ENCODE data around the gene DLGAP1. TPM values are rescaled to one million over a fixed set of nuclear protein-coding genes. Genes with fewer than 3 reads are reported as not detected.

DLGAP1 gene
- polyA plus RNA-seq, 1 of the 3 experiments (the other 2 are of a cell fraction) = not detected

DNA sequence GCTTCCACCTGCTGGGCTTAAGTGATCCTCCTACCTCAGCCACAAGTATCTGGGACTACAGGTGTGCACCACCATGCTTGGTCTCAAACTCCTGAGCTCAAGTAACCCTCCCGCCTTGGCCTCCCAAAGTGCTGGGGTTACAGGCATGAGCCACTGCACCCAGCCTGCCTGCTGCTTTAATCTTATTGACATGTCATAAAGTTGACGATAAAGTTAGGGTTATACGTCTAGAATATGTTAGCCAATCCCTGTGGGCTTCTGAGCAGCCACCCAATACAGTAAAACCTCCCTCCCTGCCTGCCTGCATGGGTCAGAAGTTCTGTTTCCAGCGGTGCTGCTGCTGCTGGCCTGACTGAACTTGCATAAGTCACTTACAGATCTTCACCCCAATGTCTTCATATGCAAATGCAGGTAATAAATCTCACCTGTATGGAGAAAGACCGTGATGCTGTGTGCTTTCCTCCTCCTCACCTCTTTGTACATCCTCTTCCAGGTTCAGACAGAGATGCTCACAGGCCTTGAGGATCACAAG, 975.1 kb downstream of the DLGAP1 start:
- POLR2A ChIA-PET = no interaction called here
- no peak for TF ChIP-seq JUND (IDR thresholded peaks at IDR 0.05)
- no peak for TF ChIP-seq RAD21 (IDR thresholded peaks at IDR 0.05; ENCODE audit: low read length)
- TF ChIP-seq RFX5 (IDR thresholded peaks at IDR 0.05; ENCODE audit: low read length) = no peak
- Histone ChIP-seq H3K36me3 (replicated peaks in 1 of 2; ENCODE audit: control insufficient read depth in 1 of 2, insufficient read depth in 2 of 2, low read length in 1 of 2) (no peaks in the 10 kb centered on the region), H3K9me3 (no peaks in the 10 kb centered on the region), H3K9me2 (no peaks in the 10 kb centered on the region), H3F3A (replicated peaks; ENCODE audit: insufficient read depth) (no peaks in the 10 kb centered on the region), H3K79me2 (ENCODE audit: insufficient read depth) (no peaks in the 10 kb centered on the region), H3K4me3 (ENCODE audit: low read depth in 2 of 2, low read length in 1 of 2) (no peak overlapping the region), H3K27ac (ENCODE audit: low read depth in 2 of 2, low read length in 1 of 2) (no peak overlapping the region), H2AFZ (ENCODE audit: low read depth) (no peak overlapping the region), H3K27me3 (ENCODE audit: insufficient read depth) (no peaks in the 10 kb centered on the region), H3K9ac (no peak overlapping the region), H3K4me2 (no peak overlapping the region), H4K20me1 (ENCODE audit: insufficient read depth) (no peaks in the 10 kb centered on the region), H3K4me1 (ENCODE audit: control insufficient read depth in 1 of 2, insufficient read depth in 2 of 2, low read depth in 1 of 2, low read length in 1 of 2) (no peaks in the 10 kb centered on the region)
- no peak for DNase-seq
- CTCF ChIA-PET = no interaction called here
- WGBS (ENCODE audit: low lambda C conversion rate) = 73% methylated on average over 5 of the region's 5 CpGs

DNA sequence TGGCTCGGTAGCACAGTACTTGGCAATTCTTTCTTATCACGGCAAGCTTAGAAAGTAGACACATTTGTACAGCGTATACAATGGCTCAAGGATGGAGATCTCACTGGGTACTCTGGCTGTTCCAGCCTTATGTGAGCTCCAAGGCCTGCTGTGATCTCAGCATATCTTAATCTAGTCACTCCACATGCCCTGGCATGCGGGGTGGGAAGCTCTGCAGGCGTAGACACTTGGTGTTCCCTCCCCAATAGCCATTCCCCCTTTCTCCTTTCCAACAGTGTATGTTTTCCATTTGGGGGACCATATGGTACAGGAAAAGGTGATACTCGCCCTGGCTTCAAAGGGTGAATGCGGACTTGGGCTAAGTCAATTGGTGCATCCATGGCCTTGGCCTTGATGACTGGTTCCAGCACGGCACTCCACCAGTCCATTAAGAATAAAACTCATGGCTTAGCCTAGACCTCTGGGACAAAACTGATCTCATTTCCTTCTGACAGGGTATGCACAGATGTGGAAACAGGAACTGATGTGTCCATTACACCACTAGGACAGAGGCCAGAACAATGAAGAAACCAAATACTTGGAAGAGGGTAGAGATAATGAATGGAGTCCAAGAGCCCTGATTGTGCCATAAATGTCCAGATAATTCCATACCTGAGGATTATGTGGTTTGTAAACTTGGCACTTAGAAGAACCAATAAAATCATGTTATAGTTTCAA, 976.7 kb downstream of the DLGAP1 start:
- H3K9me3 ChIP-seq = no peaks in the 10 kb centered on the region
- no peaks in the 10 kb centered on the region for H3K4me1 ChIP-seq (ENCODE audit: control insufficient read depth in 1 of 2, insufficient read depth in 2 of 2, low read depth in 1 of 2, low read length in 1 of 2)
- no peak for DNase-seq
- H3K4me2 ChIP-seq = no peak overlapping the region
- H2AFZ ChIP-seq (ENCODE audit: low read depth) = no peak overlapping the region
- WGBS (ENCODE audit: low lambda C conversion rate) = 86% methylated on average over 8 of the region's 8 CpGs
- no peaks in the 10 kb centered on the region for H3K79me2 ChIP-seq (ENCODE audit: insufficient read depth)
- H3K27me3 ChIP-seq (ENCODE audit: insufficient read depth) = no peaks in the 10 kb centered on the region
- H3K36me3 ChIP-seq (replicated peaks in 1 of 2; ENCODE audit: control insufficient read depth in 1 of 2, insufficient read depth in 2 of 2, low read length in 1 of 2) = peaks cover 0 to 3% of the 10 kb centered on the region in 2 experiments
- H3K27ac ChIP-seq (ENCODE audit: low read depth in 2 of 2, low read length in 1 of 2) = no peak overlapping the region
- H3F3A ChIP-seq (replicated peaks; ENCODE audit: insufficient read depth) = no peaks in the 10 kb centered on the region
- no peaks in the 10 kb centered on the region for H4K20me1 ChIP-seq (ENCODE audit: insufficient read depth)
- ChIA-PET POLR2A (no interaction called here), CTCF (interaction anchor here (0.9 to 1.5 kb wide), 5 partner anchors 8 to 188 kb away, joined by 3 to 4 read pairs (median 3); no protein-coding TSS in a partner anchor)
- H3K9me2 ChIP-seq = no peaks in the 10 kb centered on the region
- H3K9ac ChIP-seq = no peak overlapping the region
- TF ChIP-seq NFIC (IDR thresholded peaks at IDR 0.05; ENCODE audit: borderline replicate concordance) (no peak), RCOR1 (IDR thresholded peaks at IDR 0.05; ENCODE audit: low read length) (no peak), RFX5 (IDR thresholded peaks at IDR 0.05; ENCODE audit: low read length) (no peak), USF2 (IDR thresholded peaks at IDR 0.05; ENCODE audit: borderline replicate concordance, low read depth, low read length) (no peak), FOXJ3 (CRISPR knock-in tag; IDR thresholded peaks at IDR 0.05) (no peak), YY1 (IDR thresholded peaks at IDR 0.05; ENCODE audit: low read depth) (no peak), REST (IDR thresholded peaks at IDR 0.05; ENCODE audit: low read depth, low read length) (no peak), TCF12 (IDR thresholded peaks at IDR 0.05) (no peak), MXI1 (IDR thresholded peaks at IDR 0.05; ENCODE audit: low read depth, low read length) (no peak), SMC3 (IDR thresholded peaks at IDR 0.05; ENCODE audit: low read depth, low read length) (no peak), CTCF (IDR thresholded peaks at IDR 0.05) (no peak), POLR2AphosphoS5 (IDR thresholded peaks at IDR 0.05; ENCODE audit: low read depth, low read length) (no peak), SIN3A (IDR thresholded peaks at IDR 0.05; ENCODE audit: borderline replicate concordance, low read depth, low read length) (no peak), FOXM1 (IDR thresholded peaks at IDR 0.05; ENCODE audit: low read depth) (no peak), RXRA (IDR thresholded peaks at IDR 0.05; ENCODE audit: borderline replicate concordance, low read depth) (no peak), ZBTB33 (IDR thresholded peaks at IDR 0.05; ENCODE audit: borderline replicate concordance, low read depth) (no peak)
- no peak overlapping the region for H3K4me3 ChIP-seq (ENCODE audit: low read depth in 2 of 2, low read length in 1 of 2)
